Fibroblast of pulmonary artery (primary cell): ENCODE results near the gene SGCA.

Source experiments
- DNase-seq: peaks from one replicate; pipeline ENCODE4 v3.0.0-alpha.2; 2010; ENCODE audit warnings: low read depth
- H3K4me3 ChIP-seq: replicated peaks from 2 replicates; pipeline ENCODE4 v1.5.1; 2011; ENCODE audit warnings: low read depth, mild to moderate bottlenecking, control low read depth, low read length, moderate library complexity
- TF ChIP-seq, protein P1 (sequence below): IDR thresholded peaks from 2 replicates; pipeline ENCODE4 v1.5.1; 2011; ENCODE audit warnings: mild to moderate bottlenecking, control low read depth, low read length, inconsistent platforms; ENCODE audit errors: missing control alignments

Gene SGCA

DNA sequence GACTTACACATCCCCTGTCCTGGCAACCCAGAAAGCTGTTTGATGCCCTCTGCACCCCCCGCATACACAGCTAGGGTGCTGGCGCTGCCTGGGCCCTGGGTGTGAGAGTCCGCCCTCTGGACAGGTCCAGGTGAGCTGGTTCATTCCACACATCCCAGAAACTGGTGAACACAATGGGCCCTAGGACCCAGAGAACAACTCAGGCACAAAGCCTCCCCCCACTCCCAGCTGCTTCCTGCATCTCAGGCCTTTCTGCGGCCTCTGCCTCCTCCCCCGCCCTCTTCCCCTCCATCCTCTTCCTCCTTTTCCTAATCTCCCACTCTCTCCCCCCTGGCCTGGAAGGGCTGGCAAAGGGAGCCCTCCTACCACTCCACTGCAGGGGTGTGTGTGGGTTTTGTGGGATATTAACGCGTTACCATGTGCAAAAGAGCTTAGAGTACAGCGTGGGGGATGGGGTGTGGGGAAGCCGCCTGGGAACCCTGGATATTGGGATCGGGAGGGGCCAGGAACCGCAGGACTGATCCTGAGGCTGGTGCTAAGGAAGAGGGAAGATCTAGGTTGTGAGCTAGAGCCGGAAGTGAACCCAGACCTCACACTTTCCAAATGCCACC is 13.8 kb upstream of the SGCA start:
- peak; percentile 91 for DNase-seq
- TF ChIP-seq, protein P1, sequence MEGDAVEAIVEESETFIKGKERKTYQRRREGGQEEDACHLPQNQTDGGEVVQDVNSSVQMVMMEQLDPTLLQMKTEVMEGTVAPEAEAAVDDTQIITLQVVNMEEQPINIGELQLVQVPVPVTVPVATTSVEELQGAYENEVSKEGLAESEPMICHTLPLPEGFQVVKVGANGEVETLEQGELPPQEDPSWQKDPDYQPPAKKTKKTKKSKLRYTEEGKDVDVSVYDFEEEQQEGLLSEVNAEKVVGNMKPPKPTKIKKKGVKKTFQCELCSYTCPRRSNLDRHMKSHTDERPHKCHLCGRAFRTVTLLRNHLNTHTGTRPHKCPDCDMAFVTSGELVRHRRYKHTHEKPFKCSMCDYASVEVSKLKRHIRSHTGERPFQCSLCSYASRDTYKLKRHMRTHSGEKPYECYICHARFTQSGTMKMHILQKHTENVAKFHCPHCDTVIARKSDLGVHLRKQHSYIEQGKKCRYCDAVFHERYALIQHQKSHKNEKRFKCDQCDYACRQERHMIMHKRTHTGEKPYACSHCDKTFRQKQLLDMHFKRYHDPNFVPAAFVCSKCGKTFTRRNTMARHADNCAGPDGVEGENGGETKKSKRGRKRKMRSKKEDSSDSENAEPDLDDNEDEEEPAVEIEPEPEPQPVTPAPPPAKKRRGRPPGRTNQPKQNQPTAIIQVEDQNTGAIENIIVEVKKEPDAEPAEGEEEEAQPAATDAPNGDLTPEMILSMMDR = no peak
- H3K4me3 ChIP-seq = peak overlapping the region; percentile 81

DNA sequence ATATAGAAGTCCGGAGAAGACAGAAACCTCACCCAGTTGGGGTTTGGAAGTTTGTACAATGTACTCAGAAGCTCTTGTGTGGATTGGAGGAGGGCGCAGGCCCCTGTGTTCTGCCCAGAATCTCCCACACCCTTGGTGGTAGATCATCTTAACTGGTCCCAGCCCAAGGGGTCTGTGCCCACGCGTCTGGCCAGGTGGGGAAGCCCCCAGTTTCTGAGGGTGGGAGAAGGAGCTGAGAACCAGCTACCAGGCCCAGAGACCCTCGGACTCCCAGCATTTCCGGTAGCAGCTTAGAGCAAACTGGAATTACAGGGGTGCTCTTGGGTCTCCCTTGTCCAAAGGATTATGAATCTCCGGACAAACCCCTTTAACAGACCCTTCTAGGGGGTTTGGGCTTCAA is 13.1 kb upstream of the SGCA start:
- H3K4me3 ChIP-seq = no peak overlapping the region
- no peak for DNase-seq
- TF ChIP-seq, protein P1 = no peak

DNA sequence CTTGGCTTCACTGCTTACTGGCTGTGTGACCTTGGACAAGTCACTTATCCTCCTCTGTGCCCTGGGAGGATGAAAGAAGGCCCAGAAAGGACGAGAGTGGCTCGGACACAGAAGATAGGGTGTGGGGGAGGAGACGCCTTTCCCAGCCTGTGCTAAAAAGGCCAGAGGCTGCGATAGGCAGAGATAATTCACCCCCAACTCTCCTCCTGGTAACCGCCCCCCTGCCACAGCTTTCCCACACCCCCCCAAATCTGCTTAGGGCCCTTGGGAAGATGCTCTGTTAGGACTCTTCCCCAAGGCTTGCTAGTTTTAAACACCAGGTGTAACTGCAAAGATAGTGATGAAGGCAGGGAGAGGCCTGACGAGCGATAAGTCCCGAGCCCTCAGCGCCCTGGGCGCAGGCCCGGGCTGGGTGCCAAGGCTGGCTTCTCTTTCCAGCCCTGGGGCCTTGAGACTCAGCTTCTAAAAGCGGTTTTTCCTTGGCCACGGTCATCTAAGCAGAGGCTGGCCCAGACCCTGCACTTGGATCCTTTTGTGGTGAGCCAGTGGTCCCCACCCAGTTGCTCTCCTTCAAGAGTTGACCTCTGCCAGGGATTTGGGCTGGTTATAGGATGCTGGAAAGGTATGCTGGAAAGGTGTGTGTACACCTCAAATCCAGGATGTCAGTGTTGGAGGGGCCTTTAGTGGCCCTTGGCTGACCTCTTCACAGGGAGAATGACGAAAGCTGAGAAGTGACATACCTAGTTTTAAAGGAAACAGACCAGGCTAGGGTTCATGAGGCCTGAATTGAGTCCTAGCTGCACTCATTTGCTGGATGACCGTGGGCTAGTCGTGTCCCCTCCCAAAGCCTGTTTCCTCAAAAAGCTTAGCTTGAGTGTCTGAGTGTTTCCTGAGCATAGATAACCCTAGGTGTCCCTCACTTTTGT is 11.9 kb upstream of the SGCA start:
- H3K4me3 ChIP-seq = no peak overlapping the region
- TF ChIP-seq, protein P1 = no peak
- peak; percentile 53 for DNase-seq

DNA sequence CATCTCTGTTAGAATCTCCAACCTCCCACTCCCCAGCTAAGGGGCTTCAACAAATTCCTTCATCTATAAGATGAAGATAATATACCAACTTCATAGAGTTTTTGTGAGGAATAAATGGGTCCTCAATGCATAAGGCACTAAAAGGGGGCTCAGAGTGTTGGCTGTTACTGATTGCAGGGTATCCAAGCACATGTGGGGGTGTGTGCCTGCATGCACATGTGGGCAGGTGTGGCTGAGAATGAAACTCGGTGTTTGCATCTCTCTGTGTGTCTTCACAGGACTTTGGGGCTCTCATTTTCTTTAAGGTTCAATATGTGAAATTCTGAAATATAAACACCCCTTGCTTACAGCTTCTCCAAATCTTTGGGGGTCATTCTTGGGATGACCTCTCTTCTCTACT is 11.2 kb upstream of the SGCA start:
- no peak overlapping the region for H3K4me3 ChIP-seq
- DNase-seq = no peak
- TF ChIP-seq, protein P1 = no peak

DNA sequence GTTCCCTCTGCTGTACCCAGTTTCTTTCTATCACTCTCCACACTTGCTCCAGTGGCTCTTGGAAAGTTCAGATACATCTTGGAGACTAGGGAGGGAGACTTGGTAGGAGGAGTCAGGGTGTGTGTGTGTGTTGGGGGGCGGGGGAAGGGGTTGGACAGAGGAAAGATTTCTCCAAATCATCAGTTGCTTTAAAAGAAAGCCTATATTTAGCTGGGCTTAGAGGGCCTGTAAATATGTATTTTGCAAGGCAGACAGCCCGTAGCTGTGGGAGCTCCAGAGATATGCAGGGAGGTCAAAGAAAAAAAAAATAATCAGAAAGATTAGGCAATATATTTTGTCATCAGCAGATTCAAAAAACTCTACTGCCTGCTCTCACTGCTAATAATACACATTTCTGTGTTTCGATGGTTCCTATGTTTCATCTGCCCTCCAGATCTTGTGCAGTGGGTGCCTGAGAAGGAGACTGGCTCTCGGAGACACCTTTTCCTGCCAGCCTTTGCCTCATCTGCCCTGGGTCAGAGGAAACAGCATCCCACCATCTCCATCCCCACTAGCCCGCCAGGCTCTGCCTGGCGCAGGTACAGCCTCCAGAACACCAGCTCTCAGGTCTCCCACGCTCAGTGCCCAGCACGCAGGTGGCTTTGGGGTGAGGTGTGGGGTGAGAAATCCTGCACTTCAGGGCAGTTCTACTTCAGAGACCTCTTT is 10.5 kb upstream of the SGCA start:
- DNase-seq = peak; percentile 76
- no peak overlapping the region for H3K4me3 ChIP-seq
- TF ChIP-seq, protein P1 = no peak

DNA sequence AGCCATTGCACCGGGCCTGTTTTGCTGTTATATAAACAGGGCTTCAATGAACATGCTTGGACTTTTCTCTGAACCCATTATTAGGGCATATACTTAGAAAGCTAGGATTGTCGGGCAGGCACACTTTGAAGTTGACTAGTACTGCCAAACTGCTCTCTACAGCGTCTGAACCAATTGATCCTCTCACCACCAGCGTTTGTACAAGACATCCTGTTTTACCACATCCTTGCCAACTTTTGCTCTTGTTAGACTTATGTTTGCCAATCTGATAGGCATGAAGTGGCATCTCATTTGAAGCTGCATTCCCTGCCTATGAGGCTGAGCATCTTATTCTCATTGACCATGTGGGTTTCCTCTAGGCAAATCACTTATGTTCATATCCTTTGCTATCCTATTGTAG is 7.9 kb upstream of the SGCA start:
- no peak overlapping the region for H3K4me3 ChIP-seq
- no peak for DNase-seq
- TF ChIP-seq, protein P1 = no peak
